HTR-8/SVneo (cell line): ENCODE results near the gene PHKB.
"Not testable (repeated sequence)": the region's sequence is repeated elsewhere in the genome, so short reads cannot be mapped to it uniquely, and the experiment has no call there.

Source experiments
- DNase-seq: peaks from one replicate; pipeline ENCODE4 v3.0.0; 2011; ENCODE audit warnings: low spot score, mixed read lengths; ENCODE audit not compliant: insufficient read length
- FAIRE-seq: peaks from 2 replicates; lab custom pipeline; 2011; peaks lifted over from hg19 to GRCh38; lab: Jason Lieb, UNC

The PHKB gene

DNA sequence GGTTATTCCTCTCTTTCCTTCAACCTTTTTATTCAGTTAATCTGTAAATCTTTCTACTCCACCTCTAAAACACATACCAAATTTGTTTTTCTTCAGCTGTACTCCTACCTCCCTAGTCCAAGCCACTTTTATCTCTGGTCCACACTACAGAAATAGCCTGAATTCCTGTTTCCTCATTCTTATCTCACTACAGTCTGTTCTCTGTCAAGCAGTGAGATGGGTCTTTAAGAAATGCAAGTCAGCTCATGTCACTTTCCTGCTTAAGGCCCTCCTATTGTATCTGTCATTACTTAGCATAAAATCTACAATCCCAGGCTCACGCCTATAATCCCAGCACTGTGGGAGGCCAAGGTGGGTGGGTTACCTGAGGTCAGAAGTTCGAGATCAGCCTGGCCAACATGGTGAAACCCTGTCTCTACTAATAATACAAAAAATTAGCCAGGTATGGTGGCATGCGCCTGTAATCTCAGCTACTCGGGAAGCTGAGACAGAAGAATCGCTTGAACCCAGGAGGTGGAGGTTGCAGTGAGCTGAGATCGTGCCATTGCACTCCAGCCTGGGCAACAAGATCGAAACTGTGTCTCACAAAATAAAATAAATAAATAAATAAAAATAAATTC lies 7.0 kb downstream of the PHKB start:
- FAIRE-seq, DNase-seq: not testable (repeated sequence)

- DNase-seq (no peak), FAIRE-seq (no peak)
Measured at GRCh38 chr16:47469227-47469626, 8.1 kb downstream of the PHKB start.

DNA sequence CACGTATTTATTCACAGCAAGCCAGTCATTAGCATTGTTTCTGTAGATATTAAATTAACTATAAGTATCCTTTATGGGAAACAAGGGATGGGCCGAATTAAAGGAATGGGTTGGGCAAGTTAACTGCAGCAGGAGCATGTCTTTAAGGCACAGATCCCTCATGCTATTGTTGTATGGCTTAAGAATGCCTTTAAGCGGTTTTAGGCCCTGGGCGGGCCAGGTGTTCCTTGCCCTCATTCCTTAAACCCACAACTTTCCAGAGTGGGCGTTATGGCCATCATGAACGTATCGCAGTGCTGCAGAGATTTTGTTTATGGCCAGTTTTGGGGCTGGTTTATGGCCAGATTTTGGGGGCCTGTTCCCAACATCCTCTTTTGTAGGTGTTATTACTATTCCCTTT lies 9.1 kb downstream of the PHKB start:
- DNase-seq = no peak
- no peak for FAIRE-seq

DNA sequence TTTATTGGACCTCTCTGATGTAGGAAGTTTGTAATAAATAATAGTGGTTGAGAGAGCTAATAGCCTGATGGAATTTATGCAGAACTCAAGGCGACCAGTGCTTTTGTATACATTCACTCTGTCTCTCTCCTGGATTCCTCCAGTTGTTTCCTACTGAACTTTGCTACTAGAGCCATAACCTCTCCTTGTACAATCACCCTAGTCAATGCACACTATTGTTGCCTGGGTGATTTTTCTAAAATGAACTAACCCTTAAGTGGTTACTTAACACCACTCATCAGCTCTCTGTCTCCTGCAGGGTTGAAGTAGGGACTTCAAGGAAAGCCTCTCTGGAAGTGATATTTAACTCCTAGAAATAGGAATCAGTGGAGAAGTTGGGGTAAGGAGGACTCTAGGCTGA lies 9.7 kb downstream of the PHKB start:
- no peak for FAIRE-seq
- no peak for DNase-seq

DNA sequence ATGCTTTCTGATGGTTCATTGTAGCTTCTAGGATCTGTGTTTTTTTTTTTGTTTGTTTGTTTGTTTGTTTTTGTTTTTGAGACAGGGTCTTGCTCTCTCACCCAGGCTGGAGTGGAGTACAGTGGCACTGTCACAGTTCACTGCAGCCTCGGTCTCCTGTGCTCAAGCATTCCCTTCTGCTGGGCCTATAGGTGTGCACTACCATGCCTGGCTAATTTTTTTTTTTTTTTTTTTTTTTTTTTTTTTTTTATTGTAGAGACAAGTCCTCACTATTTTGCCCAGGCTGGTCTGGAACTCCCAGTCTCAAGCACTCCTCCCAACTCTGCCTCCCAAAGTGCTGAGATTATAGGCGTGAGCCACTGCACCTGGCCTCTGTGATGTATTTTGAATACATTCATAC lies 11.9 kb downstream of the PHKB start:
- not testable (repeated sequence) for FAIRE-seq

DNA sequence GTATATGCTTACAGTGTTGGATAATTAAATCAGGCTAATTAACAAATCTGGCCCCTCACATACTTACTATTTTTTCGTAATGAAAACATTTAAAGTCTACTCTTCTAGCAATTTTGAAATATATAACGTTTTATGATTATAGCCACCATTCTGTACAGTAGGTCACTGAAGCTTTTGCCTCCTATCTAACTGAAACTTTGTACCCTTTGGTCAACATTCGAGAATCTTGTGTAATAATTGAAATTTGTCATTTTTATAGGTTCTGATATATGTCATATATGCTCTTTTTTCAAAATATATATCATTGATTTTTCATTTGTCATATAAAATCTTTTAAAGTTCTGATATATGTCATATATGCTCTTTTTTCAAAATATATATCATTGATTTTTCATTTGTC lies 12.7 kb downstream of the PHKB start:
- FAIRE-seq = no peak
- DNase-seq = no peak

More for the DNA sequence above, 11.9 kb downstream of the PHKB start:
- DNase-seq = not testable (repeated sequence)

- DNase-seq (no peak), FAIRE-seq (no peak)
Measured at GRCh38 chr16:47475786-47476185, 14.7 kb downstream of the PHKB start.

- DNase-seq (no peak), FAIRE-seq (no peak)
Measured at GRCh38 chr16:47476654-47477345, 15.7 kb downstream of the PHKB start.

GRCh38 chr16:47477679-47478078 lies 16.5 kb downstream of the PHKB start:
- DNase-seq (no peak), FAIRE-seq (no peak)

GRCh38 chr16:47480410-47480809 lies 19.3 kb downstream of the PHKB start:
- DNase-seq (no peak), FAIRE-seq (no peak)

DNA sequence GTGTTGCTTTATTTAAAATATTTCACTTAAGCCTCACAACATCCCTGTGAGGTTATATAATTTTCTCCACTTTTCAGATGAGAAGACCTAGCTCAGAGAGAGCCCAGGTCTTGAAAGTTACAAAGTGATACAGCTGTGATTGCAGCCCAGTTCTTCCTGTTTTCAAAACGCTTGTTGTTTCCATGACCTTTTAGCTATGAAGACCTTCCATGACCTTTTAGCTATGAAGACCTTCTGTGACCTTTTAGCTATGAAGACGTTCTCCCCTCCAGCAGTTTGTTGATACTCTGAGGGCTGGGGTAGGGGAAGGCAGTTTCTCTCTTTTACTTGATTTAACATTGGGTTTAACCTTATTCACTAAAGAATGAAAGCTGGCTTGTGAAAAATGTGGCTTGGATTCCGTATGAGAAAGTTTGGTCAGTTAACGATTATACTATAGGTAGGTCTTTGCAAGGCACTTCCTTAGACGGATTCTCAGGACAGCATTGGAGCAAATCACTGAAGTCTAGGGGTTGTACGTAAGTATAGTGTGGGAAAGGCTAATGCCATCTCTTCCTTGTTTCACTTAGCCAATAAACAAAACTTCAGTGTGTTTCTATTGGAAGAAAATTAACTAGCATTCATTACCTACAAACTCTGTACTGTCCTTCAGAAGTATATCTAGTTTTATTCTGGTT lies 20.7 kb downstream of the PHKB start:
- FAIRE-seq (no peak), DNase-seq (no peak)

DNA sequence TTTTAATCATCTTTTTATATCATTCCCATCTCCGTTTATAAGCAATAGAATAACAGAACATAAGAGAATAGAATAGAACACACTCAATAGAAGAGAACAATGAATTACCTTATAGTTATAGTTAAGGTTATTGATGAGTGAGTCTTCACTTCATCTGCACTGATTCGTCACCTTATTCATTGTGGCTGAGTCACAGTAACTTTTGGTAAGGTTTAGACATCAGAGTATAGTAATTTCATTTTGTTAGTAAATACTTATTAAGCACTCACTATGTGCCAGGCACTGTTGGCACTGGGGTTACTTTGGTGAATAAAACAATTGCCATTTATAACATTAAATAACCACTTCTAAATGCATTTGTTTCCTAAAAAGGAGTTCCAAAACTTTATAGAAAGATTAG lies 22.5 kb downstream of the PHKB start:
- FAIRE-seq (no peak), DNase-seq (no peak)

GRCh38 chr16:47486856-47487255 lies 25.7 kb downstream of the PHKB start:
- no peak for FAIRE-seq
- DNase-seq = no peak

- no peak for FAIRE-seq
Measured at GRCh38 chr16:47488051-47488450, 26.9 kb downstream of the PHKB start.

GRCh38 chr16:47490471-47490870 lies 29.3 kb downstream of the PHKB start:
- DNase-seq (no peak), FAIRE-seq (no peak)

More at GRCh38 chr16:47488051-47488450, 26.9 kb downstream of the PHKB start:
- DNase-seq = no peak

DNA sequence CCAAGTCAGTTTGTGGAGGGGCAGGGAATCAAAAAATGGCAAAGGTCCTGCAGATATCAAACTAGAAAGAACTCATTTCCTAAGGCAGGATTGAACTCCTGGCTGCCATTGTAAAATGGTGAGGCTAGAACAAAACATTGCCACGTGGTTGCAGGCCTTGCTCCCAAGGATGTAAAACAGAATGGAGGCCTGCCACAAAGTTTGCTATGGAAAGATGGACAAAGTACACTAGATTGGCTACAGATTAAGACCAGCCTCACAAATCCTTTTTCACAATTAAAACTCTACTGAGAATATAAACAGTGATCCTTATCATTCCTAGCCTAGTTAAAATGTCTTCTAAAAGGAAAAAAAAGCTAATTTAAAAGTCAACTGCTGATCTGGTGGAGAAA lies 30.9 kb downstream of the PHKB start:
- no peak for DNase-seq
- FAIRE-seq = no peak

DNA sequence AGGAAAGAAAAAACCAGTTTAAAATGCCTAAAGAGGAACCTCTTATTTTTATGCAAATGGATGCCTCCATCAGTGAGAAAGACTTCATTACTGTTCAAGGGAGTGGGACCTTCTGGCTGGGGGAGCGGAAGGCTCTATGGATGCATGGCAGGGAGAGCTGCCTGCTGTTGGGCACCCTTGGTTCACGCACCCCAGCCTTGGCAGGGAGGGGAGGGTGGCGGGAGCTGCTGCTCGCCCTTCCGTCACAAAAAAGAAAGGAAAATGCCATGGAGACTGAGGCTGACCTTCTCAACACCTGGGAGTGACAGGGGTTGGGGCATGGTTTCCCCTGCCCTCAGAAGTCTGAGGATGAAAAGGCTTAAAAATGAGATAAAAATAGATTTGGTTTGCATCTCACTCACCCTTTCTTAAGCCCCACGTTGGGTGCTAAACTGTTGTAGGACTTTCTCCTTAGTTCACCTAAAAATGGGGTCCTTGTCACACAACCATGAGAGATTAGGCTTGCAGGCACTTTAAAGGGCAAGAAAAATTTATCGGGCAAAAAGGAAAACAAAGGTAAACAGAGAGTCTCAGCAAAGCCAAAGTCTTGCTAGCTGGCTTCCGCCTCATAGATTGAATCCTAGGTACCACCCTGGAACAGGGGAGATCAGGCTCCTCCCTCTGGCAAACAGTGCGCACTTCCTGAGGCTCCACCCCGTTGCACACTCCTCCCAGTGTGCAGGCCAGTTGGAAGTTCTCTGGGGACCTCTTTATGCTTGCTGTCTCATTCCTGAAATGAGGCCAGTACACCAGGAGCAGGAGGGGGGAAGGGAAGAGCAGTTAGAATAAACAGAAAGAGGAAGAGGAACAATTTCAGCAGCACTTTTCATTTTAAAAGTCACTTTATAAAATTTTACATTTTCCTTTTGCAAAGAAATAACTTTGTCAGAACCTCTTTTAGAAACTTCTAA lies 31.6 kb downstream of the PHKB start:
- DNase-seq = no peak
- no peak for FAIRE-seq

- DNase-seq (no peak), FAIRE-seq (no peak)
Measured at GRCh38 chr16:47493381-47494337, 32.5 kb downstream of the PHKB start.

- DNase-seq = no peak
- no peak for FAIRE-seq
Measured at GRCh38 chr16:47499080-47499699, 38.1 kb downstream of the PHKB start.
